Measurements from ENCODE around the gene PRKACG. TPM values are rescaled to one million over a fixed set of nuclear protein-coding genes. Genes with fewer than 3 reads are reported as not detected.

Gene PRKACG
- total RNA-seq, 2 donors from 2014 or later = not detected

- Mint-ChIP-seq H3K27ac (no peak overlapping the region), H3K4me3 (no peak overlapping the region), H3K36me3 (no peaks in the 10 kb centered on the region), H3K27me3 (no peaks in the 10 kb centered on the region), H3K9me3 (no peaks in the 10 kb centered on the region), H3K4me1 (ENCODE audit: low read depth in 2 of 2) (peaks cover 5 to 27% of the 10 kb centered on the region in 2 donors)
- ATAC-seq = no peak
- no peak for DNase-seq (ENCODE audit: low spot score)
Observed at GRCh38 chr9:68983522-68984424, 30.1 kb downstream of the PRKACG start.

- H3K4me1 Mint-ChIP-seq (ENCODE audit: low read depth in 2 of 2) = peaks cover 8 to 27% of the 10 kb centered on the region in 2 donors
Observed at GRCh38 chr9:68983008-68983411, 30.9 kb downstream of the PRKACG start.

GRCh38 chr9:68981789-68982188 is 32.1 kb downstream of the PRKACG start:
- no peak overlapping the region for H3K27ac Mint-ChIP-seq
- ATAC-seq (no peak), DNase-seq (ENCODE audit: low spot score) (no peak)
- no peak overlapping the region for H3K4me3 Mint-ChIP-seq
- peaks cover 8 to 27% of the 10 kb centered on the region in 2 donors for H3K4me1 Mint-ChIP-seq (ENCODE audit: low read depth in 2 of 2)
- H3K27me3 Mint-ChIP-seq = no peaks in the 10 kb centered on the region
- H3K9me3 Mint-ChIP-seq = no peaks in the 10 kb centered on the region
- H3K36me3 Mint-ChIP-seq = no peaks in the 10 kb centered on the region

More at GRCh38 chr9:68983008-68983411, 30.9 kb downstream of the PRKACG start:
- DNase-seq (ENCODE audit: low spot score) (no peak), ATAC-seq (no peak)
- no peak overlapping the region for H3K27ac Mint-ChIP-seq
- H3K27me3 Mint-ChIP-seq = no peaks in the 10 kb centered on the region
- no peaks in the 10 kb centered on the region for H3K9me3 Mint-ChIP-seq
- no peaks in the 10 kb centered on the region for H3K36me3 Mint-ChIP-seq
- H3K4me3 Mint-ChIP-seq = no peak overlapping the region

GRCh38 chr9:68980341-68980914 is 33.5 kb downstream of the PRKACG start:
- Mint-ChIP-seq H3K4me1 (ENCODE audit: low read depth in 2 of 2) (peaks cover 8 to 27% of the 10 kb centered on the region in 2 donors), H3K27me3 (no peaks in the 10 kb centered on the region), H3K9me3 (no peaks in the 10 kb centered on the region), H3K27ac (no peak overlapping the region), H3K4me3 (no peak overlapping the region), H3K36me3 (no peaks in the 10 kb centered on the region)
- ATAC-seq = no peak
- no peak for DNase-seq (ENCODE audit: low spot score)

GRCh38 chr9:68979538-68980314 is 34.2 kb downstream of the PRKACG start:
- Mint-ChIP-seq H3K4me1 (ENCODE audit: low read depth in 2 of 2) (peaks cover 8 to 27% of the 10 kb centered on the region in 2 donors), H3K4me3 (peak overlapping the region; percentile 26), H3K9me3 (no peaks in the 10 kb centered on the region), H3K27ac (peak overlapping the region; percentile 32 to 70), H3K36me3 (no peaks in the 10 kb centered on the region), H3K27me3 (no peaks in the 10 kb centered on the region)
- DNase-seq (ENCODE audit: low spot score) = no peak
- ATAC-seq = peak; percentile 71 to 83

GRCh38 chr9:68978501-68978900 is 35.4 kb downstream of the PRKACG start:
- no peaks in the 10 kb centered on the region for H3K36me3 Mint-ChIP-seq
- peaks cover 8 to 27% of the 10 kb centered on the region in 2 donors for H3K4me1 Mint-ChIP-seq (ENCODE audit: low read depth in 2 of 2)
- H3K4me3 Mint-ChIP-seq = no peak overlapping the region
- H3K27ac Mint-ChIP-seq = no peak overlapping the region
- ATAC-seq = no peak
- H3K9me3 Mint-ChIP-seq = no peaks in the 10 kb centered on the region
- H3K27me3 Mint-ChIP-seq = no peaks in the 10 kb centered on the region
- no peak for DNase-seq (ENCODE audit: low spot score)

- H3K27me3 Mint-ChIP-seq = no peaks in the 10 kb centered on the region
- H3K4me1 Mint-ChIP-seq (ENCODE audit: low read depth in 2 of 2) = peaks cover 8 to 22% of the 10 kb centered on the region in 2 donors
- no peak overlapping the region for H3K27ac Mint-ChIP-seq
- no peak overlapping the region for H3K4me3 Mint-ChIP-seq
- DNase-seq (ENCODE audit: low spot score) (no peak), ATAC-seq (no peak)
- no peaks in the 10 kb centered on the region for H3K36me3 Mint-ChIP-seq
- no peaks in the 10 kb centered on the region for H3K9me3 Mint-ChIP-seq
Observed at GRCh38 chr9:68978066-68978465, 35.8 kb downstream of the PRKACG start.

- no peak for ATAC-seq
- H3K4me1 Mint-ChIP-seq (ENCODE audit: low read depth in 2 of 2) = peaks cover 8 to 11% of the 10 kb centered on the region in 2 donors
- H3K4me3 Mint-ChIP-seq = no peak overlapping the region
- DNase-seq (ENCODE audit: low spot score) = no peak
- no peak overlapping the region for H3K27ac Mint-ChIP-seq
- H3K36me3 Mint-ChIP-seq = no peaks in the 10 kb centered on the region
- no peaks in the 10 kb centered on the region for H3K27me3 Mint-ChIP-seq
- no peaks in the 10 kb centered on the region for H3K9me3 Mint-ChIP-seq
Observed at GRCh38 chr9:68975365-68976043, 38.4 kb downstream of the PRKACG start.

- ATAC-seq = no peak
- H3K9me3 Mint-ChIP-seq = no peaks in the 10 kb centered on the region
- H3K27ac Mint-ChIP-seq = no peak overlapping the region
Observed at GRCh38 chr9:68974901-68975300, 39.0 kb downstream of the PRKACG start.

GRCh38 chr9:68974431-68974830 is 39.5 kb downstream of the PRKACG start:
- Mint-ChIP-seq H3K4me1 (ENCODE audit: low read depth in 2 of 2) (peaks cover 4 to 7% of the 10 kb centered on the region in 2 donors), H3K9me3 (no peaks in the 10 kb centered on the region), H3K27ac (peak overlapping the region in 1 of 2 donors; percentile 18), H3K27me3 (no peaks in the 10 kb centered on the region), H3K36me3 (no peaks in the 10 kb centered on the region), H3K4me3 (no peak overlapping the region)
- DNase-seq (ENCODE audit: low spot score) (no peak), ATAC-seq (peak; percentile 73 to 90)

More at GRCh38 chr9:68974901-68975300, 39.0 kb downstream of the PRKACG start:
- no peaks in the 10 kb centered on the region for H3K36me3 Mint-ChIP-seq
- no peaks in the 10 kb centered on the region for H3K27me3 Mint-ChIP-seq
- no peak overlapping the region for H3K4me3 Mint-ChIP-seq
- H3K4me1 Mint-ChIP-seq (ENCODE audit: low read depth in 2 of 2) = peaks cover 8 to 11% of the 10 kb centered on the region in 2 donors
- DNase-seq (ENCODE audit: low spot score) = no peak

- no peaks in the 10 kb centered on the region for H3K9me3 Mint-ChIP-seq
- ATAC-seq = no peak
- H3K36me3 Mint-ChIP-seq = no peaks in the 10 kb centered on the region
- no peaks in the 10 kb centered on the region for H3K27me3 Mint-ChIP-seq
- H3K4me3 Mint-ChIP-seq = no peak overlapping the region
- H3K4me1 Mint-ChIP-seq (ENCODE audit: low read depth in 2 of 2) = peaks cover 0 to 3% of the 10 kb centered on the region in 2 donors
- no peak for DNase-seq (ENCODE audit: low spot score)
- peak overlapping the region in 1 of 2 donors; percentile 18 for H3K27ac Mint-ChIP-seq
Observed at GRCh38 chr9:68973619-68974018, 40.3 kb downstream of the PRKACG start.

GRCh38 chr9:68970151-68970550 is 43.8 kb downstream of the PRKACG start:
- no peaks in the 10 kb centered on the region for H3K27me3 Mint-ChIP-seq

GRCh38 chr9:68969538-68969937 is 44.4 kb downstream of the PRKACG start:
- Mint-ChIP-seq H3K4me1 (ENCODE audit: low read depth in 2 of 2) (no peaks in the 10 kb centered on the region), H3K27ac (no peak overlapping the region), H3K9me3 (no peaks in the 10 kb centered on the region), H3K27me3 (no peaks in the 10 kb centered on the region), H3K36me3 (no peaks in the 10 kb centered on the region), H3K4me3 (no peak overlapping the region)
- DNase-seq (ENCODE audit: low spot score) = no peak
- no peak for ATAC-seq

More at GRCh38 chr9:68970151-68970550, 43.8 kb downstream of the PRKACG start:
- Mint-ChIP-seq H3K9me3 (no peaks in the 10 kb centered on the region), H3K4me1 (ENCODE audit: low read depth in 2 of 2) (no peaks in the 10 kb centered on the region), H3K27ac (no peak overlapping the region), H3K4me3 (no peak overlapping the region), H3K36me3 (no peaks in the 10 kb centered on the region)
- ATAC-seq (no peak), DNase-seq (ENCODE audit: low spot score) (no peak)
